ENCODE results near the gene STX19. TPM values are rescaled to one million over a fixed set of nuclear protein-coding genes. Genes with fewer than 3 reads are reported as not detected.

STX19 gene
- total RNA-seq, 2 experiments from 2014 or later, result not detected

GRCh38 chr3:94015025-94015424, 13.4 kb downstream of the STX19 start:
- no peaks in the 10 kb centered on the region for H3K27me3 Mint-ChIP-seq
- peak in 1 of 14 experiments; percentile 2 for DNase-seq
- peaks cover 30% of the 10 kb centered on the region for H3K4me1 Mint-ChIP-seq (ENCODE audit: low read depth)
- no peaks in the 10 kb centered on the region for H3K27me3 ChIP-seq (ENCODE audit: control insufficient read depth in 1 of 2, insufficient read depth in 2 of 2, low read length in 2 of 2)
- no peak overlapping the region for H3K4me3 Mint-ChIP-seq
- no peaks in the 10 kb centered on the region for H3K36me3 ChIP-seq (ENCODE audit: insufficient read depth, low read length)
- peak; percentile 32 for ATAC-seq (ENCODE audit: poor library complexity)
- H3K36me3 Mint-ChIP-seq (ENCODE audit: low read depth), result no peaks in the 10 kb centered on the region
- TF ChIP-seq, protein P1, sequence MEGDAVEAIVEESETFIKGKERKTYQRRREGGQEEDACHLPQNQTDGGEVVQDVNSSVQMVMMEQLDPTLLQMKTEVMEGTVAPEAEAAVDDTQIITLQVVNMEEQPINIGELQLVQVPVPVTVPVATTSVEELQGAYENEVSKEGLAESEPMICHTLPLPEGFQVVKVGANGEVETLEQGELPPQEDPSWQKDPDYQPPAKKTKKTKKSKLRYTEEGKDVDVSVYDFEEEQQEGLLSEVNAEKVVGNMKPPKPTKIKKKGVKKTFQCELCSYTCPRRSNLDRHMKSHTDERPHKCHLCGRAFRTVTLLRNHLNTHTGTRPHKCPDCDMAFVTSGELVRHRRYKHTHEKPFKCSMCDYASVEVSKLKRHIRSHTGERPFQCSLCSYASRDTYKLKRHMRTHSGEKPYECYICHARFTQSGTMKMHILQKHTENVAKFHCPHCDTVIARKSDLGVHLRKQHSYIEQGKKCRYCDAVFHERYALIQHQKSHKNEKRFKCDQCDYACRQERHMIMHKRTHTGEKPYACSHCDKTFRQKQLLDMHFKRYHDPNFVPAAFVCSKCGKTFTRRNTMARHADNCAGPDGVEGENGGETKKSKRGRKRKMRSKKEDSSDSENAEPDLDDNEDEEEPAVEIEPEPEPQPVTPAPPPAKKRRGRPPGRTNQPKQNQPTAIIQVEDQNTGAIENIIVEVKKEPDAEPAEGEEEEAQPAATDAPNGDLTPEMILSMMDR (IDR thresholded peaks at IDR 0.05), result no peak
- no peaks in the 10 kb centered on the region for H3K9me3 Mint-ChIP-seq
- no peak overlapping the region for H3K27ac ChIP-seq (ENCODE audit: low read depth in 1 of 2, low read length in 2 of 2)
- no peaks in the 10 kb centered on the region for H3K9me3 ChIP-seq (ENCODE audit: control insufficient read depth in 1 of 2, insufficient read depth in 1 of 2, low read length in 2 of 2)
- H3K4me1 ChIP-seq (ENCODE audit: insufficient read depth, low read length), result no peaks in the 10 kb centered on the region
- ChIA-PET CTCF (interaction anchor here (0.5 kb wide), 1 partner anchor 11 kb away, joined by 3 read pairs; no protein-coding TSS in a partner anchor), POLR2A (no interaction called here)
- H3K4me3 ChIP-seq (ENCODE audit: low read length), result no peak overlapping the region
- H3K27ac Mint-ChIP-seq, result no peak overlapping the region
- intact Hi-C loops (cut with DNase I, micrococcal nuclease), result no loop called here

DNA sequence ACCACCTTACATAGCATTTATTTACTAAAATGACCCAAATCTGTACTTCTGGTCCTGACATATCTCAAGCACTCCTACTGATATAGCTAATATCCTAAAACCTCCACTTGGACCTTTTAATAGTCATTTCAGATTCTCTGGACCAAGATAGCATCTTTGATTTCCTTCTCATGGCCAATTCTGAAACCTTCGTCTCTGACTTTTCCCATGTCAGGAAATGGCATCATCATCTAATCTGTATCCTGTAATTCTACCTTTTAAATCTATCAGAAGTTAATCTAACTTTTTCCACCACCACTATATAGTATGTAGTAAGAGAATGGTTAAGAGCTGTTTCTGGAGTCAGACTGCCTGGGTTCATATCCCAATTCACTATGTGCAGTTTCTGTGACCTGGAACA, 16.2 kb downstream of the STX19 start:
- intact Hi-C loops (cut with DNase I, micrococcal nuclease), result no loop called here
- Mint-ChIP-seq H3K27me3 (no peaks in the 10 kb centered on the region), H3K36me3 (ENCODE audit: low read depth) (no peaks in the 10 kb centered on the region), H3K4me1 (ENCODE audit: low read depth) (peaks cover 30% of the 10 kb centered on the region), H3K9me3 (no peaks in the 10 kb centered on the region), H3K4me3 (no peak overlapping the region), H3K27ac (no peak overlapping the region)
- DNase-seq (no peak), ATAC-seq (ENCODE audit: poor library complexity) (no peak)
- CTCF ChIA-PET, result no interaction called here
- no peaks in the 10 kb centered on the region for H3K4me1 ChIP-seq (ENCODE audit: insufficient read depth, low read length)
- H3K36me3 ChIP-seq (ENCODE audit: insufficient read depth, low read length), result no peaks in the 10 kb centered on the region
- H3K9me3 ChIP-seq (ENCODE audit: control insufficient read depth in 1 of 2, insufficient read depth in 1 of 2, low read length in 2 of 2), result no peaks in the 10 kb centered on the region
- no peak overlapping the region for H3K4me3 ChIP-seq (ENCODE audit: low read length)
- POLR2A ChIA-PET, result no interaction called here
- H3K27me3 ChIP-seq (ENCODE audit: control insufficient read depth in 1 of 2, insufficient read depth in 2 of 2, low read length in 2 of 2), result no peaks in the 10 kb centered on the region
- TF ChIP-seq, protein P1 (IDR thresholded peaks at IDR 0.05), result no peak
- H3K27ac ChIP-seq (ENCODE audit: low read depth in 1 of 2, low read length in 2 of 2), result no peak overlapping the region

DNA sequence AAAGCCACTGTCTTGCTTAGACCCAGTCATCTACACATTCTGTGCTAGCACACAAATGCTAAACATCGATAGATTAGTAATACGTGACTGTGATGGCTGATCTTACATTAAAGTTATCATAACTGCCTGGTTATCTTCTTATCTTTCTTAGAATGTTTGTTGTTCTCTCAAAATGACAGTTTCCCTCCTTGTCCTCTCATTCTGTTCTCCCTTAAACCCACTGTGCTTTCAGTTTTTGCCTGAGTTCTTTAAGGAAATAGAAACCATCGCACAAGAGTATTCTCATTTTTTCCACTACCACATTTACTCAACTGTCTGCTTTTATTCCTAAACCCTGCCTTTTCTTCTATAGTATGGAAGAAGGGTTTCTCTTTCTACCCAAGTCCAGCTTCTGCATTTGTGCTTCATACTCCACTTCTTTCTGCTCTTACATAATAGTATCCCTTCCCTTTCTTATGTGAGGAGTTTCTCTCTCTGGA, 17.1 kb downstream of the STX19 start:
- no peaks in the 10 kb centered on the region for H3K4me1 ChIP-seq (ENCODE audit: insufficient read depth, low read length)
- ATAC-seq (ENCODE audit: poor library complexity) (no peak), DNase-seq (no peak)
- no peaks in the 10 kb centered on the region for H3K27me3 ChIP-seq (ENCODE audit: control insufficient read depth in 1 of 2, insufficient read depth in 2 of 2, low read length in 2 of 2)
- H3K9me3 ChIP-seq (ENCODE audit: control insufficient read depth in 1 of 2, insufficient read depth in 1 of 2, low read length in 2 of 2), result no peaks in the 10 kb centered on the region
- ChIA-PET POLR2A (interaction anchor here (1.0 kb wide), 1 partner anchor 53 kb away, joined by 4 read pairs; no protein-coding TSS in a partner anchor), CTCF (no interaction called here)
- no peak overlapping the region for H3K27ac ChIP-seq (ENCODE audit: low read depth in 1 of 2, low read length in 2 of 2)
- H3K27me3 Mint-ChIP-seq, result no peaks in the 10 kb centered on the region
- no peak overlapping the region for H3K27ac Mint-ChIP-seq
- H3K4me3 ChIP-seq (ENCODE audit: low read length), result no peak overlapping the region
- H3K4me3 Mint-ChIP-seq, result no peak overlapping the region
- intact Hi-C loops (cut with DNase I, micrococcal nuclease), result no loop called here
- H3K36me3 ChIP-seq (ENCODE audit: insufficient read depth, low read length), result no peaks in the 10 kb centered on the region
- no peaks in the 10 kb centered on the region for H3K9me3 Mint-ChIP-seq
- TF ChIP-seq, protein P1 (IDR thresholded peaks at IDR 0.05), result no peak
- no peaks in the 10 kb centered on the region for H3K36me3 Mint-ChIP-seq (ENCODE audit: low read depth)
- peaks cover 30% of the 10 kb centered on the region for H3K4me1 Mint-ChIP-seq (ENCODE audit: low read depth)

All from CD4-positive, alpha-beta T cell (primary cell).